ENCODE results near the gene TAS2R9. TPM values are rescaled to one million over a fixed set of nuclear protein-coding genes. Genes with fewer than 3 reads are reported as not detected.
"Not testable (repeated sequence)": the region's sequence is repeated elsewhere in the genome, so short reads cannot be mapped to it uniquely, and the experiment has no call there.

The TAS2R9 gene, protein sequence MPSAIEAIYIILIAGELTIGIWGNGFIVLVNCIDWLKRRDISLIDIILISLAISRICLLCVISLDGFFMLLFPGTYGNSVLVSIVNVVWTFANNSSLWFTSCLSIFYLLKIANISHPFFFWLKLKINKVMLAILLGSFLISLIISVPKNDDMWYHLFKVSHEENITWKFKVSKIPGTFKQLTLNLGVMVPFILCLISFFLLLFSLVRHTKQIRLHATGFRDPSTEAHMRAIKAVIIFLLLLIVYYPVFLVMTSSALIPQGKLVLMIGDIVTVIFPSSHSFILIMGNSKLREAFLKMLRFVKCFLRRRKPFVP
- polyA plus RNA-seq (ENCODE audit: insufficient read length in 10 of 10), result not detected
- long read RNA-seq, donor 1, result 0 reads
- long read RNA-seq, donor 2, result 0 reads
- long read RNA-seq, donor 3, partial matches to known transcripts, result 0 of 1 reads
- long read RNA-seq, donor 3, other reads (novel, unspliced or antisense), result 0 of 1 reads
- long read RNA-seq, donor 4, result 0 reads
- long read RNA-seq, donor 5, result 0 reads
- long read RNA-seq, donor 6, result 0 reads
- long read RNA-seq, donor 7, result 0 reads
- long read RNA-seq, donor 8, result 0 reads
- long read RNA-seq, donor 9, result 0 reads

DNA sequence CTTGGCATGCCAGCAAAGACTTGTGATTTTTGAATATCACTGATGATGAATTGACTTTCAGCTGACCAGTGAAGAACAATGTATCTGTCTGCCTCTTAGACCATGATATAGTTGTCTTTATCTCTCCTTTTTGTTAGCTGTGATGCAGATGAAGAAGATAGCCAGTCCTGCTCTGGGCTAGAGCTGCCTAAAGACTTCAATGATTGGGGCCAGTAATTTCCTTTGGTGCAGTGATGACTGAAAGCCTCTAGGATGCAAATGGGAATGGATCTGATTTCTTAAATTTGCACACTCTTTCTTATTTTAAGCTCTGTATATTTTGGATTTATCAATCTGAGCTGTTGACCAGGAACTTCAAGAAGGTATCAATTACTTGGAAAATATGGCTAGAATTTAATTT, at the start of gene TAS2R9:
TSS of gene TAS2R9 (minus strand) at position 101 of the 400 bp plus-strand sequence. CDS start at position 8, 93 bp downstream.
- DNase-seq, result no peak

DNA sequence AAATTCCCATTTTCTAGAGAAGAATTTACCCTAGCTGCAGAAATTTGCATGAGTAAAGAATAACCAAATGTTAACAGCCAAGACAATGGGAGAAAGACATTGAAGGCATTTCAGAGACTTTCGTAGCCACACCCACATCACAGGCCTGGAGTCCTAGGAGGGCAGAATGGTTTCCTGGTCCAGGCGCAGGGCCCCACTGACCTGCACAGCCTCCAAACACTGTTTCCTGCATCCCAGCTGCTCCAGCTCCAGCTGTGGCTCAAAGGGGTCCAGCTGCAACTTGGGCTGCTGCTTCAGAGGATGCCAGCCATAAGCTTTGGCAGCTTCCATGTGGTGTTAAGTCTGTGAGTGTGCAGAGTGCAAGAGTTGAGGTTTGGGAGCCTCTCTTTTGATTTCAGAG, 45.8 kb upstream of the TAS2R9 start:
- no peak for DNase-seq

DNA sequence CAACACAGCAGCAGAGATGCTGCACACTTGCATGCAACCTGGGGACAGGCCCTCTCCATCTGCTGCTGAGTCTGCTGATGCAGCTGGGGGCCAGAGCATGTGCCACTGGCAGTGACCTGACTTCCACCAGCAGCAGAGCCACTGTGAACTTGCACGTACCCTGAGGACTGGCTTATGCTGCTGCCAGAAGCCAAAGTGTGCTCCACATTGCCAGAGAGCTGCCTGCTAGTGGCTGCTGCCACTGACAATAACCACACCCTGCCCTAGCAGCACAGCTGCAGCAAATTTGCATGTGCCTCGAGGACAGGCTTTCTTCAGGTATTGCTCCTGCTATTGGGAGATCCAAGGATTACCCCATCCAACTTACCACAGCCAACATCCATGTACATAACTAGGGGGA, 43.8 kb upstream of the TAS2R9 start:
- DNase-seq, result no peak

DNA sequence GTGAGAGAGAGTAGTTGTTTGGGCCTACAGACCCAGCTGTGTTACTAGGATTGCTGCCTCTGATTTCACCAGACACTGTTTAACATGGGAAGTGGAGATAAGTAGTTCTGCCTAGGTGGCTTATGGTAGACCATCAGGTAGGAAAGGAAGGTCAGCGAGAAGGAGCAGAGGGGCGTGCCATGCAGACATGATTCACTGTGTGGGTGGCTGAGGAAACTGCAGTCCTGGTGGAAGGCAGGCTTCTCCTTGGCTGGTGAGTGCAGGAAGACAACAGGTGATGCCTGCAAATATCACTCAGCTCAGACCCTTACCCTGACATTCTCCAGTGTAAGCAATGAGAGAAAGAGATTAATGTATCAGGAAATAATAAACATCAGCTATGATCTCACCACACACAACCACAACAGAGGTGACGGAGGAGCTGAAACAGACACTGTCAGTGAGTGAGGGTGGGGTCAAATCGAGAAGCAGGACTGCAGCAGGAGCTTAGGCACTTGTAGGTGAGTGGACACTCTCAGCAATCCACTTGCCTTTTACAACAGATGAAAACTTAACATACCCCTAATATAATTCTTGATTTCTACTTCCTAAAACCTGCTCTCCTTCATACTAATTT, 41.4 kb upstream of the TAS2R9 start:
- DNase-seq, result no peak

DNA sequence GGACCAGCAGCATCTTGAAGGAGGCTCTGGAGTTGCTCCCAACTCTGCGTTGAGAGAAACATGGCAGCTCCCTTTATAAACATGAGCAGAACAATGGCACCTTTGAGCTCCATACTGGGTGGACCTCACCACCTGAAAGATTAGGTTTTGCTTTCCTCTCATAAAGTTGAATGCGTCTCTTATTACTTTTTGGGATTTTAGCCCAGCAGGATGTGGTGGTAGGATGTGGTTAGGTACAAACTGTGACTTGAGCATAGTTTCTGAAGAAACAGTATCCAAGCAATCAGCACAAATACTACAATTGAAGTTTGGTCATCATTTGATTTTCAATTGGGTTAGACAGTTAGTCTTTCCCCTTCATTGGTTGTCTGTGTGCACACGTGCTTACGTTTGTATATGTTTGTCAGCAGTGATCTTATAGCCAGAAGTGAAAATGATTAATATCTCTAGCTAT, 39.5 kb upstream of the TAS2R9 start, which contains the start of gene PRR4:
TSS of gene PRR4 (minus strand) at position 51 of the 454 bp plus-strand sequence. CDS start at position 13, 38 bp downstream.
- DNase-seq, result no peak

DNA sequence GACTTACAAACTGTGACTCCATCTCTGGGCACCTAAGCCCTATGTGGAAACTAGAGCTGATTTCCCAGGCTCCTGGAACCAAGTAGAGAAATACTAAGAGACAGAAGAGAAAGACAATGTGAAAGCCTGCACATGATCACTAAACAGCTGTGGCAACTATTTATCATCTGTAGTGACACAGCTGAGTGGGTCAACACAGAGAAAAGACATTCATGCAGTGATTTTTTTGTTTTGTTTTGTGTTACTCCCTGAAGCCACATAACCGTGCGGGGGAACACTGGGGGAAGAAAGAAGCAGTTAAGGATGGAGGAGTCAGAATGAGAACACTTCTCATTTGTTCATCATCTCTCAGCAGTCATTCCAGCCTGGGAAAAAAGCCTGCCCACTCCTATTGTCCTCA, 37.8 kb upstream of the TAS2R9 start:
- peak in 1 of 3 donors; percentile 5 for DNase-seq

DNA sequence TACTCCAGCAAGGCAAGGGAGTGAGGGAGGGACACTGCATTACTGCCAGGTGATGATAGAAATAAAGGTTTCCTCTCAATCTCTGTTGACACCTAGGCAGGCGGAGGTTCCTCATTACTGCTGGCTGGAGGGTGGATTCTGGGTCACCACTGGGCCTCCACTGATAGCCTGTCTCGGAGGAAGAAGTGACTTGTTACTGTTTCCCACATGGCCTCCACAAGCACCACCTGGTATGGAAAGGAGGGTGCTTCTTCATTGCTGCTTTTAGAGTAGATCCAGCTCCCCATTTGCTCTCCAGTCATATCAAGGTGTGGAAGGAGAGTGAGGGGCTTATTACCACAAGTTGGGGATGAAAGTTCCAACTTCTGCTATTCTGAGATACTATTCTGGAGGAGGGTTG, 32.9 kb upstream of the TAS2R9 start:
- DNase-seq, result no peak

DNA sequence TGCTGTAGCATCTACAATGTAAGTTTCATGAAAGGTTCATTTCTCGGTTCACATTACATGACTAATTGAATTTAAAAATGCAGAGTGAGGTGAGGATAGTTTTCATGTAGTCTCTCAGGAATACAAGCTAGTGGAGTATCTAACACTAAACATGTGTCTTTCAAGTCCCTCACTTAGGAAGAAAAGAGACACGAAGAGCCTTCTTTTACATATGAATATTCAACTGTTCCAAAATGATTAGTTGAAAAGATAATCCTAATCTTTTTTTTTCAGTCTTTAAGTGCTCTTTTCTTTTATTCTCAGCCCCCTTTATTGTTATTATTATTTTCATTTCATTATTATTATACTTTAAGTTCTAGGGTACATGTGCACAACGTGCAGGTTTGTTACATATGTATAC, 28.5 kb upstream of the TAS2R9 start:
- DNase-seq, result no peak

DNA sequence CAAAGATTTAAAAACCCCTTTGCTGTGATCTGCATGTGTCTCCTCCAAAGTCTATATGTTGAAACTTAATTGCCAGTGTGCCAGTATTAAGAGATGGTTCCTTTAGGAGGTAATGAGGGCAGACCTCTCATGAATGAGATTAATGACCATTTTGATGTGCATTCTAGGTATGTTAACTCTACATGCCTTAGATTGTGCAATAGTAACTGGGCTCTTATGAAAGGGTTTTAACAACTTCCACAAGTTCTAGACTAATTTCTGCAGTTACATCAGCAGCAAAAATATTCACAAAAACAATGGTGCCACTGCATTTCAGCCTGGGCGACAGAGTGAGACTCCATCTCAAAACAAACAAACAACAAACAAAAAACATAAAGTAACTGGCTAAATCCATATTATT, 20.0 kb upstream of the TAS2R9 start:
- no peak for DNase-seq

DNA sequence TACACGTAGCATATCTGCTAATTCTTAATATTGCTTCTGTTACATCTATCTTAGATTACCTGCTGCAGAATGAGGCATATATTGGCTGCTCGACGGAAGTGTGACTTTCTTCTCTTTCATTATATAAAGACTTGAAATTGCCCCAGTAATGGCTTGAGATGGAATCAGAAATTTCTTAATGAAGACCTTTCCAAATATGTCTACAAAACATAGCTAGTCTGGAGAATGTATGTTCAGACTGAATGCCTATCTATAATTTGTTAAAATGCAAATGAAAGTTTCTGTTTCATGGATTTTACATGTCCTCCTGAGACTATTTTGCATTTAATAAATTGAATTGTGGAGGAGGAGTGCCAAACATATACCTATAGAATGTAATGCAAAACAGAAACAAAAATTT, 16.3 kb upstream of the TAS2R9 start, which contains the start of gene TAS2R10:
TSS of gene TAS2R10 (minus strand) at position 101 of the 400 bp plus-strand sequence. CDS start at position 12, 89 bp downstream.
- no peak for DNase-seq

DNA sequence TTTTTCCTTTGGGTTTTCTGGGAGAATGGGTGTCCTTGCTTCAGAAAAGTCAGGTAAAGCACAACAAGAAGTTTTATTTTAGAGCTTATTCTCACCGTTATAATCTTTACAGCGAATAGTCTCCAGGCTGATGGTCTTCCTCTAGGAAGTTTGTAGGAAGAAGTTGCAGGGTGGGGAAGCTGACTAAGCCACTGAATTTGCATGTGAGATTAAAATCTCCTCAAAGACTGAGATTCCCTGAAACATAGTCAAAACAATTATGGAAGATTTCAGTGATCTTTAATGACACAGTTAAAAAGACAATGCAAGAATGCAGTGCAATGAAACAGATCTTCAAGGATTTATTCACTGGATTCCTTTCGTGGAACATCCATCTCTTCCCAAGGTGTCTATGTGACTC, 15.0 kb upstream of the TAS2R9 start:
- no peak for DNase-seq

DNA sequence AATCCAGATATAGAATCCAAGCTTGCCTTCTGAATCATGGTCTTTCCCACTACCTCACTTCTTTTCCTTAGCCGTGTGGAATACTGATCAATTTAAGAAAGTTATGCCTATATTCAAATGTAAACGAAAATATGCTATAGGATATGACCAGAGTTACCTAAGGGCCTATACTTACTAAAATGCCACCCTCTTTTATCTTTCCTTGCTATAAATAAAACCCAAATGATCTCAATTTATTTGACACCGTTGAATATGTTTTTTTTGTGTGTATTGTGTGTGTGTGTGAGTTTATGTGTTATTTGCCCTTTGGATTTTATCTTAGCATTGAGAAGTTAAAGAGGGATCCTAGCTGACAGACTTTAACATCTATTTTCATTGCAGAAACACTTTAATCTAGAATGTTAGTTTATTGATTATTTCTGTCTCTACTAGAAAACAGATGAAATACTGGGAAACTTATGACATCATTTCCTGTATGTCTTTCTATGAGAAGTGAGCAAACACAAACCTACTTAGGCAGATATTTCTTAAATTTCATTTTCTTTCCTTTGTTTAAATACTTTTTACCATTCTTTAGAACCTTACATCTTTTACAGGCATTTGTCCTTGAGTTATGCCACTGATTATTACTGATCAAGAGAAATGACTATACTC, 2.0 kb upstream of the TAS2R9 start:
- no peak for DNase-seq

DNA sequence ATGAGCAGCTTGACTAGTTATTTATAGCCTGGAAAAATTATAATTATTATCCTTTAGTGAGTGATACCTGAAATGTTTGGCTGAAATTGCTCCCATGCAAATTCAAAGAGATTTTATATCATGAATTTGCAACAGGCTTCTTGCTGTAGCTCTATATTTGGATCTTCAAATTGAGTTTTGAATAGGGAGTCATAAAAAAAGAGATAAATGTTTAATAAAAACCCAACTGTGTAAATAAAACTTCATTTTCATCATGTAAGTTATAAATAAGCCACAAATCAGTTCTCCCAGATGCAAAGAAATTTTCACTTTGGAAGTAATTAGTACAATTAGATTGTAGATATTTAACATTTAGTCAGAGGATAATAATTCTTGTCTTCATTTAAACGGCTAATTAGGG, 2.8 kb downstream of the TAS2R9 start, which contains the start of gene TAS2R8:
TSS of gene TAS2R8 (minus strand) at position 101 of the 400 bp plus-strand sequence. CDS start 306 bp downstream, outside the sequence.
- no peak for DNase-seq

DNA sequence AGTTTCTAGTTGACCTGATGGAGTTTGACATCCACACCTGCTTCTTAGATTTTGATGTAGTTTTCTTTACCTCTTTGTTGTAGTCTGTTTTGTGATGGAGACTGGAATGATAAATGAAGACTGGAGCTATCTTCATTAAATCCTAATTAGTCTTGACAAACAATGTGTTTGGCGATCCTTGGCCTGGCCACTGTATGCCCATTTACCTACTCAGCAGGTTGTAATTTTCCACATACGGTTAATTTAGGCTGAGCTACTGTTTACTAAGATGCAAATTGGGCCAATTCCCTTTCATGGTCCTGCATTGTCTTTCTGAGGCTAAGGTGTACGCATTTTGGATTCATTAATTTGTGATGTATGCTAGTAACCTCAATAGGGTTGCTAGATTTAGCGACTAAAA, 7.4 kb downstream of the TAS2R9 start, which contains the start of gene TAS2R7:
TSS of gene TAS2R7 (minus strand) at position 41 of the 400 bp plus-strand sequence. CDS start 57 bp downstream, outside the sequence.
- no peak for DNase-seq

DNA sequence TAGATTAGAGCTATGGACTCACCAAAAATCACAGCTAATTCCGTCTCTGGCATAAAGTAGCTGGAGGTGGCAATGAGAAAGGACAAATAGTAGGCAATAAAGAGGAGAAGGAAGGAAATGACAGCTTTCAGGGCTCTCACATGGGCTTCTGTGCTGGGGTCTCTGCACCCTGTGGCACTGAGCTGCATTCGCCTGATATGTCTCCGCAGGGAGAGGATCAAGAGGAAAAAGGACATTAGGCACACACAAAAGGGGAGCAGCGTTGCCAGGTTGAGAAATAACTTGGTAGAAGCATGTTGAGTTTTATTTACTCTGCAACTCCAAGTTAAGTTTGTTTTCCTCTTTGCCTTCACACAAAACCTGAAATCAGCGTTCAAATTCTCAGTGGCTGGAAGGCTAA, 8.2 kb downstream of the TAS2R9 start:
- no peak for DNase-seq

DNA sequence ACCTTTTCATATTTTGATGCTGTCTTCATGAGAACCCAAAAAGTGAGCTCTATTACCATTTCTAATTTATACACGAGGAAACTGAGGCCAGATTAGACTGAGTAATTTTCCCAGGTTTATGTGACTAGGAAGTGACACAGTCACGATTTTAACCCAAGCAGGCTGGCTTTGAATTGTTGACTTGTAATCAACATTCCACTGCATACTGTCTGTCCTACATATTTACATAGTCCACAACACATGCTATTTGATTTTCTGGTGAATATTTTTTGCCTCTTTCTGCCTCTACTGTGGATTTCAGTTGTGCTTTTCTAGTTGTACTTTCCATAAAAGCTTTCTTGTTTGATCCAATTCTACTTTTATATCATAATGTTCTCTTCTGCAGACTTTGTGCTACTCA, 15.7 kb downstream of the TAS2R9 start:
- no peak for DNase-seq

DNA sequence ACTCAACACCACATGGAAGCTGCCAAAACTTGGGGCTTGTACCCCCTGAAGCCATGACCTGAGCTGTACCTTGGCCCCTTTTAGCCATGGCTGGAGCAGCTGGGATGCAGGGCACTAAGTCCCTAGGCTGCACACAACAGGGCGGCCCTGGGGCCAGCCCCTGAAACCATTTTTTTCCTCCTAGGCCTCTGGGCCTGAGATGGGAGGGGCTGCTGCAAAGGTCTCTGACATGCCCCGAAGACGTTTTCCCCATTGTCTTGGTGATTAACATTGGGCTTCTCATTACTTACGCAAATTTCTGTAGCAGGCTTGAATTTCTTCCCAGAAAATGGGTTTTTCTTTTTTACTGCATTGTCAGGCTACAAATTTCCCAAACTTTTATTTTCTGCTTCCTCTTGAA, 18.2 kb downstream of the TAS2R9 start:
- not testable (repeated sequence) for DNase-seq

DNA sequence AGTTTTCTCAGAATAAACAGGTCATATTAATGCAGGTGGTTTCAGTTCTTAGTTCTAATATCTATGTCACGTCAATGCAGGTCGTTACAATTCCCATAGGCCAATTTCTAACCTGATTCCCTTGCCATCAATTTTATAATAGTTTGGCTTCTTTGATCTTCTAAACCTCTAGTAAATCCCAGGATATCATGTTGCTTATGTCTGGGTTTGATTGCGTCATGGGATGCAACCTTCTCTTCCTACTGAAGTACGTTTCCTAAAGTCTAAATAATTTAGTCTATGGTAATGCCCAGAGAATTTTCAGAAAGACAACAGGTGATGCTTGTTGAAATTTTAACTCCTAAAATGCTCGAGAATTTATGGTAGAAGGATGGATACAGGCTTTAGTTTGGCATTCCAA, 26.7 kb downstream of the TAS2R9 start:
- no peak for DNase-seq

DNA sequence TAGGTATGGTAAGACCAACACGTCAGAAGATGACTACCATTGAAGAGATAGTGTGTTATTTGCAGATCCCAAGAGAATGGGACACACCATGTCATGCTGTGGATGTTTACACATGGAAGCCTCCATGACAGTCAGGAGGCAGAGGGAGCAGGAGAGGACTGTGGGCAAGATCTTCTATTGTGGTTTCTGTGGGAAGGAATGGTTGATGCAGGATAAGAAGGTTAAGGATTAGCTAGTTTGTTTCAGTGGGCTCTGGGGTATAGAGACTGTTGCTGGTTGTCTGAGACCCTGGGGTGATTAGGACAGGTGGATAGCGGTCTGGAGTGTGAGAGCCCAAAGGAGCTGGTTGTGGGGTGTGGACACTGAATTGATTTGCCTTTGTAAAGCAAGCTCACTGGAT, 30.9 kb downstream of the TAS2R9 start:
- no peak for DNase-seq

DNA sequence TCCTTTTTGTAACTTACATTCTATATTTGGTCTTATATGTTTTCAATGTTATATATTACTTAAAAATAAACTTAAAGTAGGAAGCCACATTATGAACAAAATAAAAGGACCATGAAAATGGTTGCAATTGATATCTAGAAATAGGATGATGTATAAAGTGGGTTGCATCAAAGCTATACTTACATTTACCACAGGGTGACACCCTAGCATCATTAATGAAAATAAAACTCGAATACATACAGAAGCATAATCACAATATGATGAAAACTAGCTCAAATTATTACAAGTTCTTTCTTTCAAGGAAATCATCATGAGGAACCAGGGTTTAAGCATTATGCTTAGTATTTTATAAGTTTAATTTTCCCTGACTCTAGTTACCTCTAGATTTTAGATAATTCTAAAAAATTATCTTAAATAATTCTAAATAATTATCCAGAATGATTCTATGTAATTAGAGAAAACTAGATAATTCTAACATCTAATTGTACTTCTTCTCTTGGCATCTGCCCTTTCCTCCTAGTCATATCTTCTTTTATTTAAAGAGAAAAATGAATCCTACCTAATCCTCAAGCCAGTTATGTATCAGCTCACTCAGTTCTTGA, 38.7 kb downstream of the TAS2R9 start:
- DNase-seq, result peak; percentile 20 to 60 (median 38)

DNA sequence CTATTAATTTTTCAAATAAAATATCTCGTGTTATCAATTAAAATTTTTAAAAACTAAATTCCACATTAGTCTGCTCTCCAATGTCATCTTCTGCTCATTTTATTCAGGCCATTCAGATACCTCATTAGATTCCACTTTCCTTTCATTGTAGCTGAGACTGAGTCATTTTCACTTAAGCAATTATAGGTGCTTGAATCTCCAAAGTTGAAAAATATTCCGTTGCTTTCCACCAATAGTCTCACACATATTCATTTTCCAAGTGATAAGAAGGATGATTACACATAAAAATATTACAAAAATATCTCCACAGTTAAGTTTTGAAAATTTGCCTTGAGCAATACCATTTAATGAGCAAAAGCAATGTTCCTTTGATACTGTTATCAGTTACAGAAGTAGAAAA, 50.3 kb downstream of the TAS2R9 start:
- no peak for DNase-seq
